Testis (tissue), 2 donors: ENCODE measurements around the gene PRR30.

ENCODE experiments used
- CTCF ChIP-seq, 3 experiments: fragments of 450-650 bp in 2 of 3; fragments of 200-600 bp in 1 of 3; sonication (generic) in 1 of 3; IDR thresholded peaks; one replicate each; pipeline ENCODE4 v1.5.1; 2016 to 2019; ENCODE audit warnings: antibody characterized with exemption in 3 of 3, mild to moderate bottlenecking in 2 of 3, moderate library complexity in 1 of 3
- POLR2A ChIP-seq: fragments of 450-650 bp; IDR thresholded peaks from one replicate; pipeline ENCODE4 v1.6.1; 2017; ENCODE audit warnings: antibody characterized with exemption, mild to moderate bottlenecking, moderate library complexity

GRCh38 chr2:27147935-27148334, 8.7 kb upstream of the PRR30 start:
- TF ChIP-seq CTCF (IDR thresholded peaks at IDR 0.05) (no peak), POLR2A (no peak)
